ENCODE data around the gene APLNR. TPM values are rescaled to one million over a fixed set of nuclear protein-coding genes. Genes with fewer than 3 reads are reported as not detected.
"Not testable (repeated sequence)": the region's sequence is repeated elsewhere in the genome, so short reads cannot be mapped to it uniquely, and the experiment has no call there.

The APLNR gene
- total RNA-seq, result 1 to 10 TPM; 1.1 to 3.6 (median 2.1) TPM
- long read RNA-seq, partial matches to known transcripts, result 0 of 1 reads
- long read RNA-seq, other reads (novel, unspliced or antisense), result 0 of 1 reads

DNA sequence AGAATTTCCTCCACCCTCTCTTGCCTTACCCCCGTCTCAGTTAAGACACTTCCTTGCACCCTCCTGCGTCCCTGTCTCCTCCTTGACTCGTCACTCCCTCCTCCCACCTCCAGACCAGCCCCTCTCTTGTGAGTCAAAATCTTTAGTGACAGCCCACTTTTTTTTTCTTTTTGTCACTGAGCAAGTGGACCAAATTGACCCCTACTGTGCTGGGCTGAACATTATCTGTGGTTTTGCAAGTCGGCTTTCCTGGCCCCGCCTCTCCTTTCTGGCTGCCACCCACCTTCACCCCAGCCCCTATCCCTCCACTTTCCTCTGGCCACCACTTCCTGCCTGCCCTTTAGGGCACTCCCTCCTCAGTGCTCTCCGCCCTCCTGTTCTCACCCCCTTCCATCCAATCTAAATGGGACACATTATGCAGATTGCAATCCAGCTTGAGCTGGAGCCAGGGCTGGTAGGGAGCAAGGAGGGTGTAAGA is at the start of gene APLNR:
Gene APLNR (minus strand): TSS at position 47 of the 478 bp plus-strand sequence. CDS start 246 bp downstream, outside the sequence.
- WGBS (ENCODE audit: insufficient coverage, low coverage, low lambda C conversion rate, missing lambda C conversion rate), result 32% methylated on average over 5 of the region's 6 CpGs
- no peaks in the 10 kb centered on the region for H3K27me3 ChIP-seq
- intact Hi-C loops (cut with DNase I), result no loop called here
- peaks cover 0 to 23% (median 8%) of the 10 kb centered on the region in 4 donors for H3K4me1 ChIP-seq
- DNase-seq (no peak), ATAC-seq (no peak)
- no peaks in the 10 kb centered on the region for H3K9me3 ChIP-seq
- H3K36me3 ChIP-seq, result no peaks in the 10 kb centered on the region
- no peak for TF ChIP-seq POLR2A (IDR thresholded peaks at IDR 0.05)
- TF ChIP-seq, protein P1, sequence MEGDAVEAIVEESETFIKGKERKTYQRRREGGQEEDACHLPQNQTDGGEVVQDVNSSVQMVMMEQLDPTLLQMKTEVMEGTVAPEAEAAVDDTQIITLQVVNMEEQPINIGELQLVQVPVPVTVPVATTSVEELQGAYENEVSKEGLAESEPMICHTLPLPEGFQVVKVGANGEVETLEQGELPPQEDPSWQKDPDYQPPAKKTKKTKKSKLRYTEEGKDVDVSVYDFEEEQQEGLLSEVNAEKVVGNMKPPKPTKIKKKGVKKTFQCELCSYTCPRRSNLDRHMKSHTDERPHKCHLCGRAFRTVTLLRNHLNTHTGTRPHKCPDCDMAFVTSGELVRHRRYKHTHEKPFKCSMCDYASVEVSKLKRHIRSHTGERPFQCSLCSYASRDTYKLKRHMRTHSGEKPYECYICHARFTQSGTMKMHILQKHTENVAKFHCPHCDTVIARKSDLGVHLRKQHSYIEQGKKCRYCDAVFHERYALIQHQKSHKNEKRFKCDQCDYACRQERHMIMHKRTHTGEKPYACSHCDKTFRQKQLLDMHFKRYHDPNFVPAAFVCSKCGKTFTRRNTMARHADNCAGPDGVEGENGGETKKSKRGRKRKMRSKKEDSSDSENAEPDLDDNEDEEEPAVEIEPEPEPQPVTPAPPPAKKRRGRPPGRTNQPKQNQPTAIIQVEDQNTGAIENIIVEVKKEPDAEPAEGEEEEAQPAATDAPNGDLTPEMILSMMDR (IDR thresholded peaks at IDR 0.05), result no peak
- H3K4me3 ChIP-seq, result peak within 1 kb of the TSS in 1 of 3 donors; percentile 16
- no peak within 1 kb of the TSS for H3K27ac ChIP-seq

DNA sequence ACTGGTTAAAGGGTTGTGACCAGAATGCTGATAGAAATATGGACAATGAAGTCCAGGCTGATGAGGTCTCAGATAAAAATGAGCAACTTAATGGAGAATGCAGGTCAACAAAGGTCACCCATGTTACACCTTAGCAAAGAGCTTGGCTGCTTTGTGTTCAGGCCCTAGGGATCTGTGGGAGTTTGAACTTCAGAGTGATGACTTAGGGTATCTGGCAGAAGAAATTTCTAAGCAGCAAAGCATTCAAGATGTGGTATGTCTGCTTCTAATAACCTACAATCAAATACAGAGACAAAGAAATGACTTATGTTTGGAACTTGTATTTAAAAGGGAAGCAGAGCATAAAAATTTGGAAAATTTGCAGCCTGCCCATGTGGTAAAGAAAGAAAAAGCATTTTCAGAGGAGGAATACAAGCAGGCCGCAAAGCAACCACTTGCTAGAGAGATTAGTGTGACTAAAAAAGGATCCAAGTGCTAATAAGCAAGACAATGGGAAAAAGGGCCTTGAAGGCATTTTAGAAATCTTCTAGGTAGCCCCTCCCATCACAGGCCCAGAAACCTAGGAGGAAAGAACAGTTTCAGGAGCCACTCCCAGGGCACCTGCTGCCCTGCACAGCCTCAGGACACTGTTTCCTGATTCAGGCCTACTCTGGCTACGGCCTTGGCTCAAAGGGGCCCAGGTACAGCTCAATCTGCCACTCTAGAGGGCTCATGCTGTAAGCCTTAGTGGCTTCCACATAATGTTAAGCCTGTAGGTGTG is 46.4 kb upstream of the APLNR start:
- H3K27ac ChIP-seq, result no peak overlapping the region
- DNase-seq (no peak), ATAC-seq (no peak)
- H3K9me3 ChIP-seq, result no peaks in the 10 kb centered on the region
- TF ChIP-seq POLR2A (IDR thresholded peaks at IDR 0.05), result no peak
- TF ChIP-seq, protein P1 (IDR thresholded peaks at IDR 0.05), result no peak
- no peaks in the 10 kb centered on the region for H3K27me3 ChIP-seq
- 80% methylated on average over 2 of the region's 2 CpGs for WGBS (ENCODE audit: insufficient coverage, low coverage, low lambda C conversion rate, missing lambda C conversion rate)
- H3K36me3 ChIP-seq, result no peaks in the 10 kb centered on the region
- H3K4me1 ChIP-seq, result peaks cover 0 to under 1% (median under 1%) of the 10 kb centered on the region in 4 donors
- no peak overlapping the region for H3K4me3 ChIP-seq
- intact Hi-C loops (cut with DNase I), result no loop called here

DNA sequence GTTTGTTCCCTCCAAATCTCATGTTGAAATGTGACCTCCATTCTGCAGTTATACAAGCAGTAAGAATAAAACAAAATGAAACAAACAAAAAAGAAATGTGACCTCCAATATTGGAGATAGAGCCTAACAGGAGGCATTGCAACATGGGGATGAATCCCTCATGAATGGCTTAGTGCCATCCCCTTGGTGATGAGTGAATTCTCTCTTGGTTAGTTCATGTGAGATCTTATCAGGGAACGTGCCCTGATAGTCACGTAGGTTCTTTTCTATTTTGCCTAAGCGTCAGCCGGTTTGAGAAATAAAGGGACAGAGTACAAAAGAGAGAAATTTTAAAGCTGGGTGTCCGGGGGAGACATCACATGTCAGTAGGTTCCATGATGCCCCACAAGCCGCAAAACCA is 44.5 kb upstream of the APLNR start:
- H3K36me3 ChIP-seq; H3K27ac ChIP-seq; H3K4me3 ChIP-seq; intact Hi-C loops (cut with DNase I); H3K27me3 ChIP-seq; DNase-seq; H3K9me3 ChIP-seq; ATAC-seq: not testable (repeated sequence)
- peaks cover 0 to 17% (median 7%) of the 10 kb centered on the region in 4 donors for H3K4me1 ChIP-seq
- 70% methylated on average over 6 of the region's 6 CpGs for WGBS (ENCODE audit: insufficient coverage, low coverage, low lambda C conversion rate, missing lambda C conversion rate)

DNA sequence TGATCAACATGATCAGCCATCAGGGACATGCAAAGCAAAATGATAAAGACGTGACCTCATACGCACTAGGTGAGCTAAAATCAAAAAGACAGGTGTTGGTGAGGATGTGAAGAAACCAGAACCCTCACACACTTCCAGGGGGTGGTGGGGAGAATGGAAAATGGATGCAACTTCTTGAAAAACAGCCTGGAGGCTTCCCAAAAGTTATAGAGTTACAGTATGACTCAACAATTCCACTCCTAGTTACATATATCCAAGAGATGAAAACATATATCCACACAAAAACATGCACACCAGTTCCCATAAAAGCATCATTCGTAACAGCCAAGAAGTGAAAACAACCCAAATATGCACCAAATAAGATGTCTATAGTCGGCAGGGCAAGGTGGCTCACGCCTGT is 42.1 kb upstream of the APLNR start:
- intact Hi-C loops (cut with DNase I), result no loop called here
- H3K27ac ChIP-seq, result no peak overlapping the region
- TF ChIP-seq, protein P1 (IDR thresholded peaks at IDR 0.05), result no peak
- TF ChIP-seq POLR2A (IDR thresholded peaks at IDR 0.05), result no peak

DNA sequence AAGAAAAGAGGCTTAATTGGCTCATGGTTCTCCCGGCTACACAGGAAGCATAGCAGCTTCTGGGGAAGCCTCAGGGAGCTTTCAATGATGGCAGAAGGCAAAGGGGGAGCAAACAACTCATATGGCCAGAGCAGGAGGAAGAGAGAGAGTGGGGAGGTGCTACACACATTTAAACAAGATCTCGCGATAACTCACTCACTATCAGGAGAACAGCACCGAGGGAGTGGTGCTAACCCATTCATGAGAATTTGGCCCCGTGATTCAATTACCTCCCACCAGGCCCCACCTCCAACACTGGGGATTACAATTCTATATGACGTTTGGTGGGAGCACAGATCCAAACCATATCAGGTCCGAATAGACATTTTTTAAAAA is 41.7 kb upstream of the APLNR start:
- DNase-seq, result no peak
- H3K4me3 ChIP-seq, result no peak overlapping the region
- intact Hi-C loops (cut with DNase I), result no loop called here

More for the DNA sequence above, 42.1 kb upstream of the APLNR start:
- peaks cover 0 to 18% (median 7%) of the 10 kb centered on the region in 4 donors for H3K4me1 ChIP-seq
- no peaks in the 10 kb centered on the region for H3K9me3 ChIP-seq
- WGBS (ENCODE audit: insufficient coverage, low coverage, low lambda C conversion rate, missing lambda C conversion rate), result 90% methylated on average over 5 of the region's 5 CpGs
- ATAC-seq (no peak), DNase-seq (no peak)
- no peaks in the 10 kb centered on the region for H3K36me3 ChIP-seq
- no peak overlapping the region for H3K4me3 ChIP-seq
- H3K27me3 ChIP-seq, result no peaks in the 10 kb centered on the region

More for the DNA sequence above, 41.7 kb upstream of the APLNR start:
- TF ChIP-seq POLR2A (IDR thresholded peaks at IDR 0.05), result no peak
- TF ChIP-seq, protein P1 (IDR thresholded peaks at IDR 0.05), result no peak
- Histone ChIP-seq H3K36me3 (no peaks in the 10 kb centered on the region), H3K27ac (peak overlapping the region in 2 of 3 donors; percentile 70 to 73), H3K4me1 (peaks cover 0 to 18% (median 7%) of the 10 kb centered on the region in 4 donors), H3K27me3 (no peaks in the 10 kb centered on the region), H3K9me3 (no peaks in the 10 kb centered on the region)
- WGBS (ENCODE audit: insufficient coverage, low coverage, low lambda C conversion rate, missing lambda C conversion rate), result 85% methylated on average over 7 of the region's 7 CpGs
- no peak for ATAC-seq

Measured in right lobe of liver (tissue), 6 donors.